HG03135 (cell line): Measurements from ENCODE around the gene HOOK2.
"Not testable (repeated sequence)": the region's sequence is repeated elsewhere in the genome, so short reads cannot be mapped to it uniquely, and the experiment has no call there.

Experiments
- ATAC-seq: cut with Tn5 transposase; IDR thresholded peaks from one replicate; pipeline ENCODE4 v1.9.1; 2021; ENCODE audit warnings: mild to moderate bottlenecking, moderate library complexity; ENCODE audit not compliant: unreplicated experiment

HOOK2 gene

DNA sequence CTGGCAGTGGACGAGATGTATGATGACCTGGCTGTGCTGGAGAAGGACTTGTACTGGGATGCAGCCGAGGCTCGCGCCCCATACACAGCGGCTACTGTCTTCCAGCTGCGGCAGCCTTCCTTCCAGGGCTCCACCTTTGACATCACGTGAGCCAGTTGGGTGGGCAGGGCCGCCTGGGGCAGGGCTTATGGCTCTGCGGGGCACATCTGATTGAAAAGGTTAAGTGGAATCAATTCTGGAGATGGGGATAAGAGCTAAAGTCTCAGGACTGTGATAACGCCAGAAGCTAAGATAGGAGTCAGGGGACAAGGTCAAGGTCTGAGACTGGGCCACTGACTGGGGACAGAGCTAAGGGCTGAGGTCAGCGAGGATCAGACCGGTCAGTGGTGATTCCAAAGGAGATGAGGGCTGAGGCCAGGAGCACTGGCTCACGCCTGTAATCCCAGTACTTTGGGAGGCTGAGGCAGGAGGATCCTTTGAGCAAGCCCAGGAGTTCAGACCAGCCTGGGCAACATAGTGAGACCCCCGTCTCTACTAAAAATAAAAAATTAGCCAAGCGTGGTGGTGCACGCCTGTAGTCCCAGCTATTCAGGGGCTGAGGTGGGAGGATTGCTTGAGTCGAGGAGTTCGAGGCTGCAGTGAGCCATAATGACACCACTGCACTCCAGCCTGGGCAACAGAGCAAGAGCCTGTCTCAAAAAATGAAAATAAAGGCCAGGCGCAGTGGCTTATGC is 19.0 kb downstream of the HOOK2 start:
- ATAC-seq: no peak

DNA sequence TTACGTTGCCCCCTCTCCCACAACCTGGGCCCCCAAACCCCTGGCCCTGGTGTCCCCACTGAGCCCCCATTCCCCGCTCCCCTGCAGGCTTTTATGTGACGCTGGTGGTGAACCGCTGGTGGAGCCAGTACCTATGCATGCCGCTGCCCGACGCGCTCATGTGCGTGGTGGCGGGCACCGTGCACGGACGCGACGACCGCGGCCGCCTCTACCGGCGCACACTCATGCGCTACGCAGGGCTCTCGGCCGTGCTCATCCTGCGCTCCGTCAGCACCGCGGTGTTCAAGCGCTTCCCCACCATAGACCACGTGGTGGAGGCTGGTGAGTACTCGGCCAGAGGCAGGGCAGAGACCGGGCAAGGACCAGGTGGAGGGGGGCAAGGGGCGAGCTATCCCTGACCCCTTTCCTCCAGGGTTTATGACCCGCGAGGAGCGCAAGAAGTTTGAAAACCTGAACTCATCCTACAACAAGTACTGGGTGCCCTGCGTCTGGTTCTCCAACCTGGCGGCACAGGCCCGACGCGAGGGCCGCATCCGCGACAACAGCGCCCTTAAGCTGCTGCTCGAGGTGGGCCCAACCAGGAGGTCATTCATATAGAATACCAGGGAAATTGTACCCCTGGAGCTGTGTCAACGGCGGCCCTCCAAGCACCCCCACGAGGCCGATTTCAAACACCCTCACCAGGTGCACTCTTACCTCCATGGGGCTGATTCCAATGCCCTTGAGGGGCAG is 20.7 kb downstream of the HOOK2 start:
- no peak for ATAC-seq

DNA sequence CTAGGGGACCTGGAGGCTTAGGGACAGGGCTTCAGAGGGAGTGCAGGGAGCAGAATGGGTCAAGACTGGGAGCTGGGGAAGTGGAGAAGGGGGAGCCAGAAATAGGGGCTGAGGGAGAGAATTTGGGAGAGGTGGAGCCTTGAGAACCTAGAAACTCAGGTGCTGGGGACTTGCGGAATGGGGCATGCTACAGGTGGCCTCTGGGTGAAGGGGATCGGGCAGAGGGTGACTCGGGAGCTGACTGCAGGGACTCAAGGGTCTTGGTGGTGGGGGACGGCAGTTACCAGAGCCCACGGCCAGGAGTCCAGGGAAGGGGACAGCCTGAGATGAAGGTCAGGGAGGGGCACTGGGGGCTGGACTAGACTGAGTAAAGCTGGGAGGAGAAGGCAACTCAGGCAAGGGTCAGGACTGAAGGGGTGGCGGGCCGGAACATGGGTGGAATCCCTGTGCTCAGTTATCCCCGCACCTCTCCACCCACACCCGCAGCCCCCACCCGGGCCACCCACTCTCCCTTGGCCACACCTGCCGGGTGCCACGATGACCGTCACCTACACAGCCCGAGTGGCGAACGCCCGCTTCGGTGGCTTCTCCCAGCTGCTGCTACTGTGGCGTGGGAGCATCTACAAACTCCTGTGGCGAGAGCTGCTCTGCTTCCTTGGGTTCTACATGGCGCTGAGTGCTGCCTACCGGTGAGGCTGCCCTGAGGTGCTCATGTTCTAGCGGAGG is 23.1 kb downstream of the HOOK2 start:
- no peak for ATAC-seq

DNA sequence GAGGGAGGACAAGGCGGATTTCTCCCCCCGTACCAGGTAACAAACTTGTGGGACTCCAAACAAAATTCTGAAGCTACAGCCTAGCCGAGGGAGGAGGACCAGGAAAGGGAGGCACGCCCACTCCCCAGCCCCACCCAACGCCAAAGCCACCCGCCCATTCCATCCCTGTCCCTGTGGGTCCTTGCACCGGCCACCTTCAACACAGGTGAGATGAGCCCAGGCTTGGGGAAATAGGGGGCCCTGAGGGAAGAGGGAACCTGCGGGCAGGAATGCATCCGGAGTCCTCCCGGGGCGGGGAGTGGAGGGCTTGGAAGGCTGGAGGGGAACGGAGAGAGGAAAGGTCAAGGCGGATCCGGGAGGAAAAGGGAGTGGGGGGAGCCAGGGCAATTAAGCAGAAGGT is 23.7 kb downstream of the HOOK2 start, which contains the start of gene BEST2:
Gene BEST2, plus strand, starts transcription at position 157 of the 400 bp plus-strand sequence. CDS start 802 bp downstream, outside the sequence.
- ATAC-seq: no peak

DNA sequence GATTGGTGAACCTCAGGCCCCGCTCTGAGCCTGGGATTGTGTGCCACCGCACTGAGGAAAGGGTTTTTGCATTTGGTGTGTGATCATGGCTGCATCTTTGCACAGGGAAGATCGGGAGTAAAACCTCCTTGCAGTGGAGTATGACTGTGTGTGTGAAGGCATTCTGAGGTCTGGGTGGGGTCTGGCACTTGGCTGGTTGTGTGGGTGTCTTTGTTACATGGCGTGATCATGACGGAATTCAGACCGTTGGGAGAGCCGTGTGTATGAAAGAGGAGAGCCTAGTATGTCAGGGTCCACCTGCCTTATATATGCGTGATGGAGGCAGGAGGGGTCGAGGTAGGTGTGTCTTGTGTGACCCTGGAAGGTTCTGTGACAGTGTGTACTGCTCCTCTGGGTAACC is 24.5 kb downstream of the HOOK2 start:
- ATAC-seq: no peak

DNA sequence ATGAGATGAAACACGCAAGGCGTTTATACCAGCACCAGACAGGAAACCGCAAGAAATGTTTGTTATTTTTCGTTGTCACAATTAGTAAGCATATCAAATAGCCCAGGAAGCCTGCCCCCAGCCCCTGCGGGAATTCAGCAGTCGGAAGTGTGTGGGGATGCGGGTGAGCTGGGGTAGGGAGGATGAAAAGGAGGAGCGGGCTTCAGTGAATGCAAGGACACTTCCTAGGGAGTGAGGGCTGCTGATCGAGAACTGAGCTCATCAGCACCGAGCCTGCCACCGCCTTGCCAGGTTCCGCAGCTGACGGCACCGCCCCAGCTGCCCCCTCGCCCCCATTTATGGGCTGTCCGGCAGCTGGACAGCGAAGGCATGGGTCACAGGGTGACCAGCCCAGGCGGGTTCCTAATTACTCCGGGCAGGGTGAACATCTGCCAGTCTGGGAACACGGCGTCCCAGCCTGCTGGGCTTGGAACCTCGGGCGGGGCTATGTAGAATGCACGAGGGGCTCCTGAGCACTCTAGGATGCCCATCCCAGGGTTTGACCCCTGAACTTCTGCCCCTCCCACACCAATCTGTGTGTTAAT is 25.3 kb downstream of the HOOK2 start:
- no peak for ATAC-seq

DNA sequence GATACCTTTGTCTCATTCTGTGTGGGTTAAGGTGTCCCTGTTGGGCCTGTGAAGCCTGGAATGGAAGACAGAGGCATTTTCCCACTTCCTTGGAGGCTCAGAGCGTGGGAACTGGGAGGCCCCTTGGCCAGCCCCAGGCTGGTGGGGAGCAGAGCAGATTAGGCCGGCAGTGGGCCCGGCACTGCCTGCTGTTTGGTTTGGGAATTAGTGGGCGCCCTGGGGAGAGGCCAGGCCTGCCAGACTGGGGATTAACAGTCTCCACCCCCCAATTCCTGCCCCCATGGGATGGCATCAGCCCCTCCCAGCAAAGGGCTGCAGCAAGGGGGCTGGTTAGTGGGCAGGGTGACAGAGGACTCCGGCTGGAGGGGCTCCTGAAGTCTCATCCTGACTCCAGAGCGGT is 26.9 kb downstream of the HOOK2 start:
- ATAC-seq: no peak

DNA sequence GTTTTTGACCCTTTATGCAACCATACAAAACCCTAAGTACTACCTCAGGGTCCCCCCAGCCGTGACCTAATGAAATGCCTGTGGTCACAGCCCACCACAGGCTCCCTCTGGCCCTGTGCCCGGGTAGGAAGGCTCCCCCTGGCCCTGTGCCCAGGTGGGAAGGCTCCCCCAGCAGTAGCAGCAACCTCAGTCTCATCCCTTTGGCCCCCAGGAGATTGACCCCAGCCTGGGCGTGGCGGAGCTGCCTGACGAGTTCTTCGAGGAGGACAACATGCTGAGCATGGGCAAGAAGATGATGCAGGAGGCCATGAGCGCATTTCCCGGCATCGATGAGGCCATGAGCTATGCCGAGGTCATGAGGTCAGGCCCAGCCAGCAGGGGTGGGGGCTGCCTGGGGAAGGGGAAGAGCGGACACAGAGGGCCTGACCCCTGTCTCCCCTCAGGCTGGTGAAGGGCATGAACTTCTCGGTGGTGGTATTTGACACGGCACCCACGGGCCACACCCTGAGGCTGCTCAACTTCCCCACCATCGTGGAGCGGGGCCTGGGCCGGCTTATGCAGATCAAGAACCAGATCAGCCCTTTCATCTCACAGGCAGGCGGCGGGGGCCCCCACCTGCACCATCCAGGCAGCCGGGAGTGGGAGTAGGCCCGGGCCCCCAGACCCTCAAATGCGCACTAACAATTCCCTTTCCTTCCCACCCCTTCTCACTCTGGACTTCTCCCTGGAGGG is 30.0 kb downstream of the HOOK2 start:
- ATAC-seq: no peak

DNA sequence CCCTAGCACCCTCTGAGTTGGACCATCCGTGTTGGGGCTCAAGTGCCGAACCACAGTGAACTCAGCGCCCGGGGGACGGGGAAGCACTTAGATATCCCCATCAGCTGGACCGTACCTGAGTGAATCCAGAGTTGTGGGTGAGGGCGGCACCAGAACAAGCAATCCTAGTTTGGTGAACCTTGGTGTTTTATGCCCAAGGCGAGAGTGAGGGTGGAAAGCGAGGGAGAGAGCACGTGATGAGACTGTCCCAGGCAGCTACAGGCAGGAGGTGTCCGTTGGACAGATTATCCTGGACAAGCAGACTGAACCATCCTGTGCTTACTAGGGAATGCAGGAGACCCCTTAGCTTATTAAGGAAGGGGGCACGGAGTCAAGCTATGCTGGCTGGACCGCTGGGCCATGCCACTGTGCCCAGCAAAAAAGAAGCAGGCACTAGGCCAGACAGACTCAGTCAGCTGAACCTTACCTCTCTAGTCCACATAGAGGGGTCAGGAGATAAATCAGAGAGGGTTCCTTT is 37.5 kb downstream of the HOOK2 start:
- ATAC-seq: no peak

DNA sequence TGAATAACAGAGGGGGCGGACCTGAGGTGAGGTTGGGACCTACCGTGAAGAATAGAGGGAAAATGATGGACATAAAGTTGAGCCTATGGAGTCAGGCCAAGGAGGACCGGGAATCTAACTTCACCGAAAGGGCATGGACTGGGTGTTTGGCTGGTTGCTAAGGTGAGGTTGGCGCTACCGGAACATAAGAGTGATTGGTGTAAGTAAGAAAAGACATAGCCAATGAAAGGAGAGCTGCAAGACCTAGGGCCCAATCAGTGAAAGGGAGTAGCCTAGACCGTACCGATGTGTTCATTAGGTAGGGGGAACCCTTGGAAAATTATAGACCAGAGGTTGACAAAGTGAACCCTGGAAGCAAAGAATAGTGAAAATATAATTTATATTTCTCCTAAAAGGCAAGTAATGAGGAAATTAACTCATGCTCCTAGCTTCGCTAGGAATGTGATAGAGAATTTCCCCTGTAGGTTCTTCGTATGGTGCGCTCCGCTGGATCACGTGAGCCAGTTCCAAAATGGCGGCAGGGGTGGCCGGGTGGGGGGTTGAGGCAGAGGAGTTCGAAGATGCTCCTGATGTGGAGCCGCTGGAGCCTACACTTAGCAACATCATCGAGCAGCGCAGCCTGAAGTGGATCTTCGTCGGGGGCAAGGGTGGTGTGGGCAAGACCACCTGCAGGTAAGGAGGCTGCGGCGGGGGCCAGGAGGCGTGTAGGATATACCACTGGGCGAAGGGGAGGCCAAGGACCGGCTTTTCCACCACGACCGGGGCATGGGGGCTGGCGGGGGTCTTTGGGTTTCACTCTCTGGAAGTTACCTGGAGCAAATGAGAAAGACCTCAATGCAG is 38.1 kb downstream of the HOOK2 start, which contains the start of gene GET3:
Gene GET3, plus strand, starts transcription at position 503 of the 840 bp plus-strand sequence. Its CDS starts 9 bp downstream, at position 512.
- peak; percentile 62 for ATAC-seq

DNA sequence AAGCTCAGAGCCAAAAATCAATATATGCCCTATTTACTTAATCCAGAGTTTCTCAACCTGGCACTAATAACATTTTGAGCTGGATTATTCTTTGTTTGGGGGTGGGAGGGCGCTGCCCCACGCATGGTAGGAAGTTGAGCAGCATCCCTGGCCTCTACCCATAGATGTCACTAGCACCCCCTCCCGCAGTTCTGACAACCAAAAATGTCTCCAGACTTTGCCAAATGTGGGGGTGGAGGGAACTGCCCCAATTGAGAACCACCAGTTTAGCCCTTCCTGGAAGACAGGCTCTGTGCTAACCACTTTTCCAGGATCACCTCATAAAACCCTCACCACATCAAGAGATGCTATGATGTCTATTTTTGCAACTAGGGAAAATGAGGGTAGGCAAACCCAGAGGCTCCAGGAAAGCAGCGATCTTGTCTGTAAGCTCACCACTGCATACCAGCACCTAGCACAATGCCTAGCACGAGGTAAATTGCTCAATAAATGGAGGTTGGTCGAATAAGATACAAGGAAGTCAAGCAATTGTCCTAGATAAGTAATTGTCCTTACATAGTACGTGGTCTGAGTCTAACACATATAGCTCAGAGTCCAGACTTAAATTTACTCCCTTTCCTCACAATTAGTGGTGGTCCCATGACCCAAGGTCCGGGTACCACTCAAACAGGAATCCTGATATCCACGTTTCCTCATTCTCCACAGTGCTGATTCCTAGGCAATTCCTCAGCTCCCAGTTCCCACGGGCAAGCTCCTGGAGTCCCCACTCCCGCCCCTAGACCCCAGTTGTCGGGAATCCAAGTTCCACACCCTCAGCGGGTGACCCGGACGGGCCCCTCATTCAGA is 41.8 kb downstream of the HOOK2 start:
- ATAC-seq: no peak

DNA sequence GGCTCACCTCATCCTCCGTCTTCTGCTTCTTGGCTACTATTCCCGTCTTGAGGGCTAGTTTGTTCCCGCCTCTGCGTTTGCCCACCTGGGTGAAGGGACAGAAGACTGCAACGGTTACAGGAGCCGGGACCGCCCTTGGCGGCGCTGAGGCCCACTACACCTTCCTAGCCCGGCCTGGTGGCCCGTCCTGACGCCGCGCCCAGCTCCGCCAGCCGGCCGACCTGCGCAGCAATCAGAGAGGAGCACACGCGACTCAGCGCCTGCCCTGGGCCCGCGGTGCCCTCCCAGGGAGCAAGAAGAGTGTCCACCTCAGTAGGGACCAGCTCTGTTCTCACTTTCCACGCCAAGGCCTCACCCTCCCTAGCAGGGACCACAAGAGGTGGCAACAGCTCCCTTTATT is 44.0 kb downstream of the HOOK2 start:
- ATAC-seq: no peak

DNA sequence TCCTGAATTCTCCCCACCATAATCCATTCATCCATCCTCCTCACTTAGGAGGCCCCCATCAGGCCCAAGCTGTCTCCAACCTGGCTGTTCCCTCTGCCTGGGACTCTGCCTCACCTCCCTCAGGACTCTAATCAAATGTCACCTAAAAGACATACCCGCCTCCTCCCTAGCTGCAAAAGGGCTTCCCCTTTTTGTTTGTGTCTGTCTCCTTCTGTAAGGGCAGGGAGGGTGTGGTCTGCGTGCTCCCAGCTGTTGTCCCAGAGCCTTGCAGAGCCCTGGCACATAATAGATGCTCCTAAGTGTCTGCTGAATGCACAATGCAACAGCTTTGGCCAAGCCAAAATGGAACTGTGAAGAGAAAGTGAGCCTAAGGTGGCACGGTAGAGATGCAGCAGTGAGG is 45.3 kb downstream of the HOOK2 start:
- ATAC-seq: no peak

DNA sequence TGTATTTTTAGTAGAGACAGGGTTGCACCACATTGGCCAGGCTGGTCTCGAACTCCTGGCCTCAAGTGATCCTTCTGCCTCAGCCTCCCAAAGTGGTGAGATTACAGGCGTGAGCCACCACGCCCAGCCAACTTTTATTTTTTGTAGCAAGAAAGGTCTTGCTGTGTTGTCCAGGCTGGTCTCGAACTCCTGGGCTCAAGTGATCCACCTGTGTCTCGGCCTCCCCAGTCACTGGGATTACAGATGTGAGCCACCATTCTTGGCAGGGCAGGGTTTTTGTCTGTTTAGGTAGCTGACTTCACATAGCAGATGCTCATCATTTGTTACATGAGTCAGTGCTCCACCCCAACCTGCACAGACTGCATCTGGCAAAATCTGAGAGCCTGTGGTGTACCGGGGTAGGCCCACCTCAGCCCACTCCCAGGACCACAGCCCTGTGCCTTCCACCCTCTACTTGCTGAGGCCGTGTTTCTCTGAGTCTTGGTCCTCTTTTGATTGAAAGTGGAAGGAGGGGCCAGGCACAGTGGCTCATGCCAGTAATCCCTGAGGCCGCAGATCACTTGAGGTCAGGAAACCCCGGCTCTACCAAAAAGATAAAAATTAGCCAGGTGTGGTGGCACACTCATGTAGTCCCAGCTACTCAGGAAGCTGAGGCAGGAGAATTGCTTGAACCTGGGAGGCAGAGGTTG is 47.5 kb downstream of the HOOK2 start:
- ATAC-seq: no peak

DNA sequence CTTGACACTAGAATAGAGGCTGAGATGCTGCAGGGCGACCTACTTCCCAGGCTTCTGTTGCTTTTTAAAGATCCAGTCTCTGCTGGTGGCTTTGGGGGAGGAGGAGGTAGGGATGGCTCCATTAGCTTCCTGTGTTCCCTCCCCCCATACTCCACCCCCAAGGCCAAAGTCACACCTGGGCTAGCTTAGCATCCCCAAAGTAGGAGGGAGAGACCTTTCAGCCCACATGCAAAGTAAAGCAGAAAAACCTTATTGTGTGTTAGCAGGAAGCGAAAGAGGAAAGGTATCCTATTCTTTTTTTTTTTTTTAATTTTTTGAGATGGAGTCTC is 48.4 kb downstream of the HOOK2 start:
- ATAC-seq: no peak

DNA sequence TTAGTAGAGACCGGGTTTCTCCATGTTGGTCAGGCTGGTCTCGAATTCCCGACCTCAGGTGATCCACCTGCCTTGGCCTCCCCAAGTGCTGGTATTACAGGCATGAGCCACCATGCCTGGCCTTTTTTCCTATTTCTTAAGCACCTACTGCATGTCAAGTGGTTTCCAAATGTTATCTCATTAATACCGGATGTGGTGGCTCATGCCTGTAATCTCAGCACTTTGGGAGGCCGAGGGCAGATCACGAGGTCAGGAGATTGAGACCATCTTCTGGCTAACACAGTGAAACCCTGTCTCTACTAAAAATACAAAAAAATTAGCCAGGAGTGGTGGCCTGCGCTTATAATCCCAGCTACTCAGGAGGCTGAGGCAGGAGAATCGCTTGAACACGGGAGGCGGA is 49.7 kb downstream of the HOOK2 start:
- not testable (repeated sequence) for ATAC-seq

DNA sequence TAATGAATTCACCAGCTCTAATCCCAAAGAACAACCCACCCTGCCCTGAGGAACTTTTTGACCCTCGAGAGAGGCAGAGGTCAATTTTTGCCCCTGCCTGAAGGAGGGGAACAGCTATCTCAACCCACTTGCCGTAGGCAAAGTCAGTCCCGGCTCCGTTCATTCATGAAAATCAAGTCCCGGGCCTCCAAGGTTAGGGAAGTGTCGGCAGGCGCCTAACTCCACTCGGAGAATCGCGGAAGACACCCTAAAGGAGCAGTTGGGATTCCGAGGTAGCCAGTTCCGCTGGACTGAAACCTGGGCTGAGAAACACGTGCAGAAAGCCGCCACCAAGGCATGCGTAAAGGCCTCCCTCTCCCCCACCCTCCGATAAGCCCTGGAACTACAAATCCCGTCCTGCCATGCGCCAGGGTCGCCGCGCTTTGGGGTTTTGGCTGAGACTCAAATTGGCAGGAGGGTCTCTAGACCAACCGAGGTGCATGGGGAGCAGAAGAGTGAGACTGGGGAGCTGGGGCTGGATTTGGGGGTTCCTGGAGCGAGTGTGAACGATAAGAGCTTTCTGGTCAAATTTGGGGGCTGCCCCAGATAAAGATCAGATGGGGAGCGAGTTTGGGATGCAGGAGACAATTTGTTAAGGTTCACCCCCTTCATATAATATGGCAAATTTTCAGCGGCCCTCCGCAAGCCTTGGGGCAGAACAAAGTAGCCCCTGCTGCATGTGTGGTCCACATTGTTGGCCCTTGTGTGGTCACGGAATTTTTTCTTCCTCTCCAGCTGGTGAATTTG is 51.5 kb downstream of the HOOK2 start, which contains the start of gene TNPO2:
Gene TNPO2, minus strand, starts transcription at position 292 of the 786 bp plus-strand sequence. CDS start 2,955 bp downstream, outside the sequence.
- no peak for ATAC-seq
